Measurements from ENCODE around the gene DPPA4.
"Not testable (repeated sequence)": the region's sequence is repeated elsewhere in the genome, so short reads cannot be mapped to it uniquely, and the experiment has no call there.

The DPPA4 gene

DNA sequence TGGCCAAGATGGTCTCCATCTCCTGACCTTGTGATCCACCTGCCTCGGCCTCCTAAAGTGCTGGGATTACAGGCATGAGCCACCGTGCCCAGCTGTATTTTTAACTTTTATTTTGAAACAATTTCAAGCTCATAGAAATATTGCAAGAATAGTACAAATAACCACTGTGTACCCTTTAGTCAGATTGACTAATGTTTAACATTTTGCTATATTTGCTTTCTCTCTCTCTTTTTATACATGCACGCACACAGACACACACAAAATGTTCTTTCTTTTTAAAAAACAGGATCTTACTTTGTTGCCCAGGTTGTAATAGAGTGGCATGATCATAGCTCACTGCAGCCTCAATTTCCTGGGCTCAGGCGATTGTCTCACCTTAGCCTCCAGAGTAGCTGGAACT lies 25.5 kb upstream of the DPPA4 start:
- no peak overlapping the region for H3K4me3 ChIP-seq (ENCODE audit: low read depth, low read length)
- H3K27ac ChIP-seq (ENCODE audit: low read depth, low read length) = no peak overlapping the region
- H3K4me1 ChIP-seq (ENCODE audit: control insufficient read depth, insufficient read depth, low read length) = no peaks in the 10 kb centered on the region
- no peaks in the 10 kb centered on the region for H3K27me3 ChIP-seq (ENCODE audit: control insufficient read depth, insufficient read depth, low read length)
- no peaks in the 10 kb centered on the region for H3K9me3 ChIP-seq (ENCODE audit: control insufficient read depth, insufficient read depth, low read length)
- peaks cover 27% of the 10 kb centered on the region for H3K36me3 ChIP-seq (ENCODE audit: control insufficient read depth, insufficient read depth, low read length)
- no peak overlapping the region for H3K9ac ChIP-seq (ENCODE audit: low read depth, low read length)

DNA sequence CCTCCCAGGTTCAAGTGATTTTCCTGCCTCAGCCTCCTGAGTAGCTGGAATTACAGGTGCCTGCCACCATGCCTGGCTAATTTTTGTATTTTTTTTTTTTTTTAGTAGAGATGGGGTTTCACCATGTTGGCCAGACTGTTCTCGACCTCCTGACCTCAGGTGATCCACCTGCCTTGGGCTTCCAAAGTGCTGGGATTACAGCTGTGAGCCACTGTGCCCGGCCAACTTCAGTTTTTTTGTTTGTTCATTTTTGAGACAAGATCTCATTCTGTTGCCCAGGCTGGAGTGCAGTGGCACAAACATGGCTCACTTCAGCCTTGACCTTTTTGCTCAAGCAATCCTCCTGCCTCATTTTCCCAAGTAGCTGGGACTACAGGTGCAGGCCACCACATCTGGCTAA lies 21.5 kb upstream of the DPPA4 start:
- H3K27me3 ChIP-seq (ENCODE audit: control insufficient read depth, insufficient read depth, low read length); H3K9ac ChIP-seq (ENCODE audit: low read depth, low read length); H3K4me3 ChIP-seq (ENCODE audit: low read depth, low read length); H3K9me3 ChIP-seq (ENCODE audit: control insufficient read depth, insufficient read depth, low read length); H3K27ac ChIP-seq (ENCODE audit: low read depth, low read length): not testable (repeated sequence)
- Histone ChIP-seq H3K36me3 (ENCODE audit: control insufficient read depth, insufficient read depth, low read length) (peaks cover 22% of the 10 kb centered on the region), H3K4me1 (ENCODE audit: control insufficient read depth, insufficient read depth, low read length) (peaks cover 35% of the 10 kb centered on the region)

DNA sequence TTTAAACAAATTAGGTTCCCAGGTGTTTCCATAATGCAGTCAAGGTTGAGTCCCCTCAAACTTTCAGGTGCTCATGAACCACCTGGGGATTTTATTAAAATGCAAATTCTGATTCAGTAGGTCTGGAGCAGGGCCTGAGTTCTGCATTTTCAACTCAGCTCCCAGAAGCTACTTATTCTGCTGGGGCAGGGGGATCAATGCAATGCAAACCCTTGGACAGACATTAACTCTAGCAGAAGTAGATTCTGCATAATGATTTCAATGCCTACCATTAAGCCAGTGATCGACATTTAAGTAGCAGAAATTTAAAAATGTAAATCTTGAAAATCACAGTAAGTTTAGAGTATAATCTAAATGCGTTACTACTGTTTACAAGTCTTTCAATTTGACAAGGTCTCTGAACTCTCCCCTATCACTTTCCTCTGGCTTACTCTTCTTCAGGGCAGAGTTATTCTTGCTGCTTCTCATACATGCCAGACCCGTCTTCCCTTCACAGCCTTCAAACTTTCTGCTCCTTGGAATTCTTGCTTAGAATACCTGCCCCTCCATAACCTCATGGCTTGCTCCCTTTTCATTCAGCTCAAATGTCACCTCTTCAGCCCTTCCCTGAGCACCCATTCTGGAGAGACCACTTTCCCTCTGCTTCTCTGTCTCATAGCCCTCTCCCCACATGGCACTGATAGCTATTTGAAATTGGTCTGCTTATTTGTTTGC lies 19.3 kb upstream of the DPPA4 start:
- Histone ChIP-seq H3K4me3 (ENCODE audit: low read depth, low read length) (peak overlapping the region; percentile 25), H3K27ac (ENCODE audit: low read depth, low read length) (peak overlapping the region; percentile 95), H3K9ac (ENCODE audit: low read depth, low read length) (no peak overlapping the region)

GRCh38 chr3:109355625-109356441 lies 18.5 kb upstream of the DPPA4 start:
- peak overlapping the region; percentile 46 for H3K4me3 ChIP-seq (ENCODE audit: low read depth, low read length)

More for the DNA sequence above, 19.3 kb upstream of the DPPA4 start:
- Histone ChIP-seq H3K27me3 (ENCODE audit: control insufficient read depth, insufficient read depth, low read length) (no peaks in the 10 kb centered on the region), H3K36me3 (ENCODE audit: control insufficient read depth, insufficient read depth, low read length) (peaks cover 24% of the 10 kb centered on the region), H3K9me3 (ENCODE audit: control insufficient read depth, insufficient read depth, low read length) (no peaks in the 10 kb centered on the region), H3K4me1 (ENCODE audit: control insufficient read depth, insufficient read depth, low read length) (peaks cover 49% of the 10 kb centered on the region)

GRCh38 chr3:109353057-109353456 lies 15.7 kb upstream of the DPPA4 start:
- peak overlapping the region; percentile 23 for H3K27ac ChIP-seq (ENCODE audit: low read depth, low read length)
- H3K4me1 ChIP-seq (ENCODE audit: control insufficient read depth, insufficient read depth, low read length) = peaks cover 49% of the 10 kb centered on the region
- H3K36me3 ChIP-seq (ENCODE audit: control insufficient read depth, insufficient read depth, low read length) = peaks cover 36% of the 10 kb centered on the region
- no peak overlapping the region for H3K9ac ChIP-seq (ENCODE audit: low read depth, low read length)
- H3K27me3 ChIP-seq (ENCODE audit: control insufficient read depth, insufficient read depth, low read length) = no peaks in the 10 kb centered on the region
- H3K9me3 ChIP-seq (ENCODE audit: control insufficient read depth, insufficient read depth, low read length) = no peaks in the 10 kb centered on the region
- no peak overlapping the region for H3K4me3 ChIP-seq (ENCODE audit: low read depth, low read length)

More at GRCh38 chr3:109355625-109356441, 18.5 kb upstream of the DPPA4 start:
- Histone ChIP-seq H3K9me3 (ENCODE audit: control insufficient read depth, insufficient read depth, low read length) (no peaks in the 10 kb centered on the region), H3K36me3 (ENCODE audit: control insufficient read depth, insufficient read depth, low read length) (peaks cover 26% of the 10 kb centered on the region), H3K27ac (ENCODE audit: low read depth, low read length) (peak overlapping the region; percentile 95), H3K9ac (ENCODE audit: low read depth, low read length) (peak overlapping the region; percentile 14), H3K27me3 (ENCODE audit: control insufficient read depth, insufficient read depth, low read length) (no peaks in the 10 kb centered on the region), H3K4me1 (ENCODE audit: control insufficient read depth, insufficient read depth, low read length) (peaks cover 49% of the 10 kb centered on the region)

GRCh38 chr3:109351231-109351630 lies 13.9 kb upstream of the DPPA4 start:
- no peak overlapping the region for H3K4me3 ChIP-seq (ENCODE audit: low read depth, low read length)
- H3K9ac ChIP-seq (ENCODE audit: low read depth, low read length) = no peak overlapping the region
- no peaks in the 10 kb centered on the region for H3K27me3 ChIP-seq (ENCODE audit: control insufficient read depth, insufficient read depth, low read length)
- H3K27ac ChIP-seq (ENCODE audit: low read depth, low read length) = no peak overlapping the region
- H3K9me3 ChIP-seq (ENCODE audit: control insufficient read depth, insufficient read depth, low read length) = no peaks in the 10 kb centered on the region
- H3K36me3 ChIP-seq (ENCODE audit: control insufficient read depth, insufficient read depth, low read length) = peaks cover 45% of the 10 kb centered on the region
- peaks cover 38% of the 10 kb centered on the region for H3K4me1 ChIP-seq (ENCODE audit: control insufficient read depth, insufficient read depth, low read length)

DNA sequence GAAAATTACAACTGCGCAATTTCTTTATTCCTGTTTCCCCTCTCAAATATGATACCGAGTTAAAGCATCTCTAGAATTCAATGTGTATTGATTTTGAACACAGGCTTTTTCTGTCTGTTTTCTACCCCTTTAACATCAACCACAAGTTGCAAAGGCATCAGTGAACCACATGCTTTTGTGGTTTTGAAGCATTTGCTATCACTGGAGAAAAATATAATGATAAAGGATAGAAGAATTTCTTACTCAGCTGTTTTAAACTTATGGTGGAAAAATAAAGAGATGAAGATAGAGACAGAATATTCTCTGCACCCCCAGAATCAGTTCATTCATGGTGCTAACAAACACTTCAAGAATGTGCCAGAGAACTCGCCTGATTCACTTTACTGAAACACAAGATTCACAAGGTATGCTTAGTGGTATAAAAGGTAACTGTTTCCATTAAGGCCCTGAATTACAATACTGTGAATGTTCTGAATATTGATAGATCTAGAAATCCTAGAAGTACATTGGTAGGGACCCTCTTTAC lies 9.5 kb upstream of the DPPA4 start:
- no peak overlapping the region for H3K27ac ChIP-seq (ENCODE audit: low read depth, low read length)
- H3K27me3 ChIP-seq (ENCODE audit: control insufficient read depth, insufficient read depth, low read length) = no peaks in the 10 kb centered on the region
- H3K4me1 ChIP-seq (ENCODE audit: control insufficient read depth, insufficient read depth, low read length) = peaks cover 13% of the 10 kb centered on the region
- no peak overlapping the region for H3K4me3 ChIP-seq (ENCODE audit: low read depth, low read length)
- no peak overlapping the region for H3K9ac ChIP-seq (ENCODE audit: low read depth, low read length)
- H3K36me3 ChIP-seq (ENCODE audit: control insufficient read depth, insufficient read depth, low read length) = peaks cover 67% of the 10 kb centered on the region
- H3K9me3 ChIP-seq (ENCODE audit: control insufficient read depth, insufficient read depth, low read length) = no peaks in the 10 kb centered on the region

GRCh38 chr3:109346099-109346498 lies 8.8 kb upstream of the DPPA4 start:
- no peak overlapping the region for H3K4me3 ChIP-seq (ENCODE audit: low read depth, low read length)
- H3K27ac ChIP-seq (ENCODE audit: low read depth, low read length) = no peak overlapping the region
- peaks cover 13% of the 10 kb centered on the region for H3K4me1 ChIP-seq (ENCODE audit: control insufficient read depth, insufficient read depth, low read length)
- H3K9me3 ChIP-seq (ENCODE audit: control insufficient read depth, insufficient read depth, low read length) = no peaks in the 10 kb centered on the region
- H3K36me3 ChIP-seq (ENCODE audit: control insufficient read depth, insufficient read depth, low read length) = peaks cover 62% of the 10 kb centered on the region
- no peaks in the 10 kb centered on the region for H3K27me3 ChIP-seq (ENCODE audit: control insufficient read depth, insufficient read depth, low read length)
- H3K9ac ChIP-seq (ENCODE audit: low read depth, low read length) = no peak overlapping the region

DNA sequence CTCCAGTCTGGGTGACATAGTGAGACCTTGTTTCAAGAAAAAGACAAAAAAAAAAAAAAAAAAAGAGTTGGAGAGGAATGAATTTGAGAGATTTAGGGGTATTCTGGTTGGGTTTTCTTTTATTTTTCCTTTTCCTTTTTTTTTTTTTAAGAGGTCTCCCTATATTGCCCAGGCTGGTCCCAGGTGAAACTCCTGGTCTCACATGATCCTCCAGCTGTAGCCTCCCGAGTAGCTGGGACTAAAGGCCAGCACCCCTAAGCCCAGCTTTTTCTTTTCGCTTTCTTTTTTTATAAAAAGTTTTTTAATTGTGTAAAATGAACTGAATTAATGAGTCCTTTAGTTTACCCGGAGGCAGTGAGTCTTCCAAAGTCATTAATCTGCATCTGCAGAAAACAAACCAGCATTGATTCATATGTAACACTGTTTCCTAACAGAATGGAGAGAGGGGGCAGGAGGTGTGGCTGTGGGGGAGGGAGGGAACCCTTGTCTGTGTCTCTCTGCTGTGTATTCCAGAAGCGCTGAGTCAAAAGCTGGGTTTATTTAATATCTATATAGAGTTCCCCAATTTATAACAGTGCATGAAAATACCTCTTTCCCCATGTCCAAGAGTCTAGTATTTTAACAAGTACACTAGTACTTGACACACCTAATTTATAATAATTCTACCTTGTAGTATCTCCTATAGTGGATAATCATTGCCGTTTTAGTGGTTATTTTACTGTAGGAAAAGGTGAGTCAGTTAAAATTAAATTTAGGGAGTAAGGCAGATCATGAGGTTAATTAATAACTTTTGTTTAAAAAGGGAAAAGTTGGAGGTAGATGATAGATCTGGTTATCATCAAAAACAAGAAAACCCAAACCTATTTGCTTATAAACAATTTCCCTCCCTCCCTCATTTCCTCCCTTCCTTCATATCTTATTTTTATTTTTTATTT lies 2.6 kb upstream of the DPPA4 start:
- Histone ChIP-seq H3K27me3 (ENCODE audit: control insufficient read depth, insufficient read depth, low read length) (no peaks in the 10 kb centered on the region), H3K9ac (ENCODE audit: low read depth, low read length) (peak overlapping the region; percentile 61), H3K9me3 (ENCODE audit: control insufficient read depth, insufficient read depth, low read length) (no peaks in the 10 kb centered on the region), H3K36me3 (ENCODE audit: control insufficient read depth, insufficient read depth, low read length) (peaks cover 47% of the 10 kb centered on the region), H3K4me1 (ENCODE audit: control insufficient read depth, insufficient read depth, low read length) (peaks cover 20% of the 10 kb centered on the region), H3K27ac (ENCODE audit: low read depth, low read length) (peak overlapping the region; percentile 92), H3K4me3 (ENCODE audit: low read depth, low read length) (peak overlapping the region; percentile 100)

GRCh38 chr3:109339197-109339596 lies 1.9 kb upstream of the DPPA4 start:
- Histone ChIP-seq H3K4me1 (ENCODE audit: control insufficient read depth, insufficient read depth, low read length) (peaks cover 20% of the 10 kb centered on the region), H3K27ac (ENCODE audit: low read depth, low read length) (peak overlapping the region; percentile 92), H3K9ac (ENCODE audit: low read depth, low read length) (peak overlapping the region; percentile 100), H3K4me3 (ENCODE audit: low read depth, low read length) (peak overlapping the region; percentile 100), H3K36me3 (ENCODE audit: control insufficient read depth, insufficient read depth, low read length) (peaks cover 47% of the 10 kb centered on the region), H3K27me3 (ENCODE audit: control insufficient read depth, insufficient read depth, low read length) (no peaks in the 10 kb centered on the region), H3K9me3 (ENCODE audit: control insufficient read depth, insufficient read depth, low read length) (no peaks in the 10 kb centered on the region)

Measured in HUES48 (cell line).